Neuron (in vitro differentiated cells): Measurements from ENCODE around the gene CCZ1.
"Not testable (repeated sequence)": the region's sequence is repeated elsewhere in the genome, so short reads cannot be mapped to it uniquely, and the experiment has no call there.

Experiments
- H2AFZ ChIP-seq: one replicate; pipeline ENCODE4 v1.6.1; 2013; ENCODE audit warnings: low read depth, mild to moderate bottlenecking, inconsistent platforms, low read length, moderate library complexity
- H3K27me3 ChIP-seq: one replicate; pipeline ENCODE4 v1.6.1; 2013; ENCODE audit warnings: low read length; ENCODE audit not compliant: insufficient read depth
- H3K36me3 ChIP-seq: one replicate; pipeline ENCODE4 v1.6.1; 2013; ENCODE audit warnings: low read length; ENCODE audit not compliant: insufficient read depth
- H3K4me1 ChIP-seq: one replicate; pipeline ENCODE4 v1.6.1; 2013; ENCODE audit warnings: low read length; ENCODE audit not compliant: insufficient read depth
- H3K4me3 ChIP-seq: 2 replicates; pipeline ENCODE4 v1.5.1; 2013; ENCODE audit warnings: mild to moderate bottlenecking, low read length, moderate library complexity
- H3K9me3 ChIP-seq: one replicate; pipeline ENCODE4 v1.6.1; 2013; ENCODE audit warnings: low read length

The CCZ1 gene

DNA sequence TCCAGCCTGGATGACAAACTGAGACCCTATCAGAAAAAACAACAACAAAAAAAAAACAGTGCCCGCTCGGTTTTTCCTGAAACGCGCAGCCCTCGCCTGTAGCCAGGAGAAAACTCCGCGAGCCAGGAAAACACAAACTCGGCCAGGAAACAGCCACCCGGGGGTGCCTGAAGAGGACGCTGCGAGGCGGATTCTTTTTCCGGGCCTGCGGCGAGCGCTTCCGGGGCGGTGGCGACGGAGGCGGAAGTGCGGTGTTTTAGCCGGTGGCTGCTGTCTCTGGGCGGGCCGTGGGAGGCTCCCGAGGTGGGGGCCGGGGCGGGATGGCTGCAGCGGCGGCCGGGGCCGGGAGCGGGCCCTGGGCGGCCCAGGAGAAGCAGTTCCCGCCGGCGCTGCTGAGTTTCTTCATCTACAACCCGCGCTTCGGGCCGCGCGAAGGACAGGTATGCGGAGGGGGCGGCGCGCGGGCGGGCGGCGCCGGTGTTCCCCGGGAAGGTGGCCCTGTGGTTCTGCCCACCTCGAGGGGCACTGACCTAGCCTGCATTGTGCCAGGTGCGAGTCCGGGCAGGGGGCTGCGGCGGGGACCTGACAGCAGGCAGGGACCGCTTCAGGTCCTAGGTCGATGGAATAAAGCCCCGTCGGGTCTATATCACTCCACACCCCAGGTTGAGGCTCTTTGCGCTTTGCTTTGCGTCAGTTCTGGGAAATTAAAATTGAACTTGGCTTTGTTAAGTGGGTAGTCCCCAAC, at the start of gene CCZ1:
TSS of gene CCZ1 (plus strand) at position 254 of the 745 bp plus-strand sequence. CDS start at position 321, 67 bp downstream.
- not testable (repeated sequence) for H3K36me3 ChIP-seq, H2AFZ ChIP-seq

DNA sequence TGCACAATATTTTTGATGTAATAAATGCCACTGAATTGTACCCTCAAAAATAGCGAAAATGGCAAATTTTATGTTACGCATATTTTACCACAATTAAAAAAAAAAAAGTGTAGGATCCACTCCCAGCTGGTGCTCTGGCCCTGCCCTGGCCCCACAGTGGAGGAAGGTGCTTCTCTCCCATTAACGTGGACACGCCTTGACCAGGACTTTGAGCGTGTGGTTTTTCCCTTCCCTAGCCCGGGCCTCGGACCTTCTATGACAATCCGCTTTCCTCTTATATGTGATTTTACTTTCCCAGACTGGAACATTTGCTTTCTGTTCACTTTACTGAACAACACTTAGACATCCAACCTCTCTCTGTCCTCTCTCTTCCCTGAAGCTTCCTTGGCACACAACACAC, 47.6 kb upstream of the CCZ1 start:
- no peaks in the 10 kb centered on the region for H3K27me3 ChIP-seq
- H3K4me3 ChIP-seq, result no peak overlapping the region
- no peaks in the 10 kb centered on the region for H3K9me3 ChIP-seq
- no peaks in the 10 kb centered on the region for H3K36me3 ChIP-seq
- no peak overlapping the region for H2AFZ ChIP-seq
- H3K4me1 ChIP-seq, result no peaks in the 10 kb centered on the region

More for the DNA sequence above, at the start of gene CCZ1:
- H3K4me3 ChIP-seq, result peak within 1 kb of the TSS; percentile 49
- H3K27me3 ChIP-seq, H3K9me3 ChIP-seq, H3K4me1 ChIP-seq: not testable (repeated sequence)

DNA sequence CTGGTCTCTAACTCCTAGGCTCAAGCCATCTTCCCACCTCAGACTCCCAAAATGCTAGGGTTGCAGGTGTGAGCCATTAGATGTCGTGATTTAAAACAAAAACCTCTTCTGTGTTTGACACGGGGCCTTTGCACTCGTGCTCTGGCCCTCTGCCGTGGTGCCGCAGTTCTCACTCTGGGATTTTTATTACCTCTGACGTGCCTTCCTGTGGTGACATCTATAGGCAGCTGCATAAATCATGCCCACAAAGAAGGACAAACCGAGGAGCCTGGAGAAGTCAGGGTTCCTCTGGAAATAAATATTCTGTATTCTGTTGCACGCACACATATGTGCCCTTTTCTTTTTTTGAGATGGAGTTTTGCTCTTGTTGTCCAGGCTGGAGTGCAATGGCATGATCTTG, 43.8 kb upstream of the CCZ1 start:
- H3K36me3 ChIP-seq, result no peaks in the 10 kb centered on the region
- H3K27me3 ChIP-seq, result no peaks in the 10 kb centered on the region

DNA sequence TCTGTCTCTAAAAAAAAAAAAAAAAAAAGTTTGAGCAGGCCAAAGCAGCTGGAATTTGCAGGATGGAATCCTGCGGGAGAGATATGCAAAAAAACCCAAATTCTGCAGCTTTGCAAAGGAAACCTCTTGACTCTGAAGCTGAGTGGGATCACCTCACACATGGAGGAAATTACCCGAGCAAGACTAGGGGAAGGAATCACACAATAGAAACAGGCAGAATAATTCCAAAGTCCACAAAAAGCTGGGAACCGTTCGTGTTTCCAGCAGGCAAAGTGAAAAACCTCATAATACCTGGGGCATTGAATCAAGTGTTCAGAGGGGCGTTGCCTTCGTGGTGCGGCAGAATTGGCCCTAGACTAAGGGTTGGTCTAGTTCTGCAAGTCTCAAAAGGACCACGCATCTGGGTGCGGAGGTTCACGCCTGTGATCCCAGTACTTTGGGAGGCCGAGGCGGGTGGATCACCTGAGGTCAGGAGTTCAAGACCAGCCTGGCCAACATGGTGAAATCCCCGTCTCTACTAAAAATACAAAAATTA, 41.4 kb upstream of the CCZ1 start:
- not testable (repeated sequence) for H3K36me3 ChIP-seq

More for the DNA sequence above, 43.8 kb upstream of the CCZ1 start:
- H3K4me3 ChIP-seq, result no peak overlapping the region
- H2AFZ ChIP-seq, result no peak overlapping the region
- no peaks in the 10 kb centered on the region for H3K9me3 ChIP-seq
- no peaks in the 10 kb centered on the region for H3K4me1 ChIP-seq

DNA sequence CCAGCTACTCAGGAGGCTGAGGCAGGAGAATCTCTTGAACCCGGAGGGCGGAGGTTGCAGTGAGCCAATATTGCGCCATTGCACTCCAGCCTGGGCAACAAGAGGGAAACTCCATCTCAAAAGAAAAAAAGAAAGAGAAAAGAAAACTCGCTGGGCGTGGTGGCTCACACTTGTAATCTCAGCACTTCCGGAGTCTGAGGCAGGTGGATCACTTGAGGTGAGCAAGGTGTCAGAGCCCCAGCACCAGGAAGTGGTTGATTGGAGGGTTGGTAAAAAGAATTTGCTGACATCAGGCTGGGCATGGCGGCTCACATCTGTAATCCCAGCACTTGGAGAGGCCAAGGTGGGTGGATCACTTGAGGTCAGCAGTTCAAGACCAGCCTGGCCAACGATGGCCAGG, 40.0 kb upstream of the CCZ1 start:
- not testable (repeated sequence) for H3K4me3 ChIP-seq

More for the DNA sequence above, 41.4 kb upstream of the CCZ1 start:
- not testable (repeated sequence) for H3K4me3 ChIP-seq, H3K9me3 ChIP-seq, H3K4me1 ChIP-seq, H2AFZ ChIP-seq, H3K27me3 ChIP-seq

DNA sequence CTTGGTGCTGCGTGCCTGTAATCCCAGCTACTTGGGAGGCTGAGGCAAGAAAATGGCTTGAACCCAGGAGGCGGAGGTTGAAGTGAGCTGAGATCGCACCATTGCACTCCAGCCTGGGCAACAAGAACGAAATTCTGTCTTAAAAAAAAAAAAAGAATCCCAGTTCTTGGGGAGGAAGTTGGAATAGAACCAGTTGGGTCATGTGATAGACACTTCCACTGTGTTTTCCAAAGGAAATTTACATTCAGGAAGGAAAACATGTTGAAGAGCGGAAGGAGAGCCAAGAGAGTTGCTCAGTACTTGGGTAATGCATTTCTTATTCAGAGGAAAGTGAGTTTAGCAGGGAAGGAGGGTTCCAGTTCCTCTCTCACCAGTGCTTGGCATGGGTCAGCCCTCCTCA, 37.3 kb upstream of the CCZ1 start:
- H2AFZ ChIP-seq, H3K4me3 ChIP-seq, H3K36me3 ChIP-seq, H3K27me3 ChIP-seq, H3K4me1 ChIP-seq, H3K9me3 ChIP-seq: not testable (repeated sequence)

More for the DNA sequence above, 40.0 kb upstream of the CCZ1 start:
- not testable (repeated sequence) for H2AFZ ChIP-seq, H3K36me3 ChIP-seq, H3K27me3 ChIP-seq, H3K9me3 ChIP-seq, H3K4me1 ChIP-seq

DNA sequence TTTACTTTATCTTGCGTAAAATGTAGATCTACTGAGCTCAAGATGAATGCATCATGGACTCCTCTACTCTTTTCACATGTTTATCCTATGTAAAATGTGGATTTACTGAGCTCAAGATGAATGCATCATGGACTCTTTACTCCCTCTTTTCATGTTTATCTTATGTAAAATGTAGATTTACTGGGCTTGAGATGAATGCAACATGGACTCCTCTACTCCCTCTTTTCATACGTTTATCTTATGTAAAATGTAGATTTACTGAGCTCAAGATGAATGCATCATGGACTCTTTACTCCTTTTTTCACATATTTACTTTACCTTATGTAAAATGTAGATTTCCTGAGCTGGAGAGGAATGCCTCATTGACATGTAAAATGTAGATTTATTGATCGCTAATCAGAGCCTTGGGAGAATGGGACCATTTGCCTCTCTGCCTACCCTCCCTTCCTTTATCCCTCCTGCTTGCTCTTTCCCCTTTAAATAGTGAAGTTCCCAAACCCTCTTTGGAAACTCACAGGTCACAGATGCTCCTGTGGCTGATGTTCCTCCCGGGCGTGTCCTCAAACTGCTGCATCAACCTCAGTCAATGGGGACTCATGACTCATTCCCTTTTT, 35.7 kb upstream of the CCZ1 start:
- not testable (repeated sequence) for H3K9me3 ChIP-seq, H3K4me1 ChIP-seq, H3K4me3 ChIP-seq, H2AFZ ChIP-seq, H3K27me3 ChIP-seq, H3K36me3 ChIP-seq

DNA sequence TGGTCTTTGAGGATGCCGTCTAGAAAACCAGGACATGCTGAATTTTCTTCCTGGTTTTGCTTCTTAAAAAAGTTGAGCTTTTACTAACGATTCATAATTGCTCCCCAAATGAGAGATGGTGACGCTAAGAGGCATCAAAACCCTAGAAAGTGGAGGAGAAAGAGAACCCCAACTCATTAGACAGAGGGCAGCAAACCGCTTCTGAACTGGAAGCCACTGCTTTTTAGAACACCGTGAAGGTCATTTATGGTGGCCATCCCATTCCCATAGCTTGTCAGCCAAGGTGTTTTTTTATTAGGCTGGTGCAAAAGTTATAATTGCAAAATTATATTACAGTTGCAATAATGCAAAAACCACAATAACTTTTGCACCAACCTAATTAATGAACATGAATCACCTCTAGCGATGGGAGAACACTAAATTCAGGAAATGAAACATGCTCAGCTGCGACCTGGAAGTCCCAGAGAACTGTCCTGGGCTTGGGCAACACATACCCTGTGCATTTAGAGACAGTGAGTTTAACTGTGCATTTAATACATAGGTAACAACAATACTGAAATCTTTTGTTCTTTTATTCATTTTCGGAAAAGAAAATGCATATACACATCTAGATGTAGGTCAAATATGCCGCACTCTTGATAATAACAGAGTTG, 33.1 kb upstream of the CCZ1 start:
- H3K36me3 ChIP-seq, H3K4me1 ChIP-seq, H3K27me3 ChIP-seq, H3K4me3 ChIP-seq, H2AFZ ChIP-seq, H3K9me3 ChIP-seq: not testable (repeated sequence)

DNA sequence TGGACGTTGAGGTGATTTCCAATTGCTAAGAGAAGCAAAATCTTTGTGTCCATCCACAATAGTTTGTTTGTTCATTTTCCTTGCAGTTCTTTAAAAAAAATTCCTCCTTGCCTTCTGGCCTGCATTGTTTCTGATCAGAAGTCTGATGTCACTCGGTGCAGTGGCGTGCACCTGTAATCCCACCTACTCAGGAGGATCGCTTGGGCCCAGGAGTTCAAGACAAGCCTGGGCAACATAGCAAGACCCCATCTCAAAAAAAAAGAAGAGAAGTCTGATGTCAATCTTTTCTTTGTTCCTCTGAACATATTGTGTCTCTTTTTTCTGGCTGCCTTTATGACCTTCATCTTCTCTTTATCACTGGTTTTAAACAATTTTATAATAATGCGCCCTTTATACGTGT, 31.5 kb upstream of the CCZ1 start:
- H3K9me3 ChIP-seq, result no peaks in the 10 kb centered on the region
- peaks cover 3% of the 10 kb centered on the region for H3K4me1 ChIP-seq
- no peak overlapping the region for H2AFZ ChIP-seq
- no peak overlapping the region for H3K4me3 ChIP-seq
- H3K36me3 ChIP-seq, result no peaks in the 10 kb centered on the region
- H3K27me3 ChIP-seq, result no peaks in the 10 kb centered on the region

DNA sequence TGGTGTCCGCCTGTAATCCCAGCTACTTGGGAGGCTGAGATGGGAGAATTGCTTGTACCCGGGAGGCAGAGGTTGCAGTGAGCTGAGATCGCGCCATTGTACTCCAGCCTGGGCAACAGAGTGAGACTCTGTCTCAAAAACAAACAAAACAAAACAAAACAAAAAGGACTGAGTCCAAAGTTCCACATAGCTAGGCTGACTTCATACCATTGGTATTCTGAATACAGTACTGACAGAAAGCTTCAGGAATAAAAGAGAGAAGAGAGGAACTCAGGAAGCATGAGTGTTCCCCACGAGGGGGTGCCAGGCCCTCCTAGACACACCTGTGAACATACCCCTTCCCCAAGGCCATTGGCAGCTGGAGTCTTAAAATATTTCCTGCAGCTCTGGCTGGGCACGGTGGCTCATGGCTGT, 29.6 kb upstream of the CCZ1 start:
- H3K36me3 ChIP-seq, H3K27me3 ChIP-seq, H3K4me3 ChIP-seq, H3K4me1 ChIP-seq, H2AFZ ChIP-seq, H3K9me3 ChIP-seq: not testable (repeated sequence)

DNA sequence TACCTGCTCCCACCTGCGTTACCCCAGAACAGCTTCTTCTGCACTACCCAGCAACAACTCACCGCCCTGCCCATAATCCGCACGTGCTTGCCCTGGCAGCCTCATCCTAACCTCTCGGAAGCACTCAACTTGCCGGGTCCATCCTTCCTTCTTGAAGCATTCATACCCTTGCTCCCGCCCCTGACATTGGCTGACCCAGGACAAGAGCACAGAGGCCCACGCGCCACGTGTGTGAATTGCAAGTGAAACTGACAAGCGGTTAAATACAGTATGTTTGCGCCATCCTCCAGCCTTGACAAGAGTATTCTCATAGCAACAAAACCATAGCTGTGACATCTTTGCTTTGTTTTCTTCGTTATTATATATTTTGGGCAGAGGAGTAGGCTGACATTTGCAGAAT, 28.8 kb upstream of the CCZ1 start:
- peaks cover 5% of the 10 kb centered on the region for H3K4me1 ChIP-seq
- H3K36me3 ChIP-seq, result no peaks in the 10 kb centered on the region
- no peaks in the 10 kb centered on the region for H3K27me3 ChIP-seq
- H2AFZ ChIP-seq, result no peak overlapping the region
- no peaks in the 10 kb centered on the region for H3K9me3 ChIP-seq
- no peak overlapping the region for H3K4me3 ChIP-seq

DNA sequence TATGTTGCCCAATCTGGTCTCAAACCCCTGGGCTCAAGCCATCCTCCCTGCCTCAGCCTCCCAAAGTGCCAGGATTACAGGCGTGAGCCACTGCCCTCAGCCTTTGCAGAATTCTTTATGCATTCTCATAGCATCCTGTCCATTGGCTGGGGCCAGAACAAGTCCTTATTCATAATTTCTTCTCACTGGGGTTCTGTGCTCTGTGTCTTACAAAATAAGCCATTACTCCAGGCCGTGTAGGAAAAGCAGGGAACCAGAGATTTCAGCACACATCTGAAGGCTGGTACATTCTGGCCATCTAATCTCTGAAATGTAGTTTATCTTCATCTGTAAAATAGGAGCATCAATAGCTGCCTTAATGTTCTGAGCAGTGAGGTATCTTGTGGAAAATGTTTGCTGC, 28.2 kb upstream of the CCZ1 start:
- peaks cover 5% of the 10 kb centered on the region for H3K4me1 ChIP-seq
- no peak overlapping the region for H3K4me3 ChIP-seq
- no peak overlapping the region for H2AFZ ChIP-seq
- H3K9me3 ChIP-seq, result no peaks in the 10 kb centered on the region
- H3K27me3 ChIP-seq, result no peaks in the 10 kb centered on the region
- H3K36me3 ChIP-seq, result no peaks in the 10 kb centered on the region

DNA sequence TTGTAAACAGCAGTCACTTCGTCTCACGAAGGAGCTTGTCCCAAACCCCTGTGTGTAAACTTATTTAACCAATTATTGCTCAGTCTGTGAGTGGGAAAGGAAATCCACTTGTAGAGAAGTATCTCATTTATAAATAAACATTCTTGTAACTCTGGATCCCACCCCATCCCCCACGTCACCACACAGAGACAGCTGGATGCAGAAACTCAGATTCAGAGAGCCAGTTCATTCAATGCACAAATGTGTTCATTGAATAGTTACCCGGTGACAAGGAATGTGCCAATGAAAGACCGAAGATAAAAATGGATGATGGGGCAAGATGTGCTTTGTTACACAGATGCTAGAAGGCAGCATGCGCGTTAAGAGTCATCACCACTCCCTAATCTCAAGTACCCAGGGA, 26.2 kb upstream of the CCZ1 start:
- no peaks in the 10 kb centered on the region for H3K36me3 ChIP-seq
- H3K27me3 ChIP-seq, result no peaks in the 10 kb centered on the region
- H3K4me3 ChIP-seq, result peak overlapping the region; percentile 0
- no peaks in the 10 kb centered on the region for H3K9me3 ChIP-seq
- H2AFZ ChIP-seq, result peak overlapping the region; percentile 69
- H3K4me1 ChIP-seq, result peaks cover 5% of the 10 kb centered on the region
